Progenitor cell of endocrine pancreas (in vitro differentiated cells): Measurements from ENCODE around the gene UBL3. TPM values are rescaled to one million over a fixed set of nuclear protein-coding genes. Genes with fewer than 3 reads are reported as not detected.

Experiments used
- DNase-seq: peaks from one replicate; pipeline ENCODE4 v3.0.0; 2021; ENCODE audit warnings: low spot score; ENCODE audit not compliant: unreplicated experiment
- H3K27ac Mint-ChIP-seq: 2 replicates; pipeline ENCODE4 v1.8.0; 2021; ENCODE audit warnings: mild to moderate bottlenecking, moderate library complexity, mixed read lengths
- H3K27me3 Mint-ChIP-seq: 2 replicates; pipeline ENCODE4 v1.8.0; 2021; ENCODE audit warnings: mixed read lengths
- H3K36me3 Mint-ChIP-seq: 2 replicates; pipeline ENCODE4 v1.8.0; 2022; ENCODE audit warnings: mixed read lengths; ENCODE audit not compliant: insufficient read depth
- H3K4me1 Mint-ChIP-seq: 2 replicates; pipeline ENCODE4 v1.8.0; 2021; ENCODE audit warnings: low read depth, mixed read lengths
- H3K4me3 Mint-ChIP-seq: 2 replicates; pipeline ENCODE4 v1.8.0; 2021; ENCODE audit warnings: low read depth, mild to moderate bottlenecking, moderate library complexity, mixed read lengths
- H3K9me3 Mint-ChIP-seq: 2 replicates; pipeline ENCODE4 v1.8.0; 2021; ENCODE audit warnings: low read depth, mixed read lengths
- total RNA-seq: library from RNA; stranded (reverse); gene quantifications from 2 replicates; pipeline ENCODE4 v1.2.1, GENCODE V29; 2021
- TF ChIP-seq, protein P1 (sequence below): fragments of 200-600 bp; sonication (generic); IDR thresholded peaks from one replicate; pipeline ENCODE4 v1.5.0; 2021; ENCODE audit warnings: antibody characterized with exemption, mild to moderate bottlenecking; ENCODE audit not compliant: unreplicated experiment

UBL3 gene
- total RNA-seq, 1 donor from 2014 or later, result 36.0 TPM

GRCh38 chr13:29785978-29786377, 64.4 kb downstream of the UBL3 start:
- Mint-ChIP-seq H3K27ac (no peak overlapping the region), H3K27me3 (no peaks in the 10 kb centered on the region), H3K4me3 (no peak overlapping the region), H3K4me1 (peaks cover 19% of the 10 kb centered on the region), H3K9me3 (no peaks in the 10 kb centered on the region), H3K36me3 (no peaks in the 10 kb centered on the region)
- no peak for DNase-seq
- TF ChIP-seq, protein P1, sequence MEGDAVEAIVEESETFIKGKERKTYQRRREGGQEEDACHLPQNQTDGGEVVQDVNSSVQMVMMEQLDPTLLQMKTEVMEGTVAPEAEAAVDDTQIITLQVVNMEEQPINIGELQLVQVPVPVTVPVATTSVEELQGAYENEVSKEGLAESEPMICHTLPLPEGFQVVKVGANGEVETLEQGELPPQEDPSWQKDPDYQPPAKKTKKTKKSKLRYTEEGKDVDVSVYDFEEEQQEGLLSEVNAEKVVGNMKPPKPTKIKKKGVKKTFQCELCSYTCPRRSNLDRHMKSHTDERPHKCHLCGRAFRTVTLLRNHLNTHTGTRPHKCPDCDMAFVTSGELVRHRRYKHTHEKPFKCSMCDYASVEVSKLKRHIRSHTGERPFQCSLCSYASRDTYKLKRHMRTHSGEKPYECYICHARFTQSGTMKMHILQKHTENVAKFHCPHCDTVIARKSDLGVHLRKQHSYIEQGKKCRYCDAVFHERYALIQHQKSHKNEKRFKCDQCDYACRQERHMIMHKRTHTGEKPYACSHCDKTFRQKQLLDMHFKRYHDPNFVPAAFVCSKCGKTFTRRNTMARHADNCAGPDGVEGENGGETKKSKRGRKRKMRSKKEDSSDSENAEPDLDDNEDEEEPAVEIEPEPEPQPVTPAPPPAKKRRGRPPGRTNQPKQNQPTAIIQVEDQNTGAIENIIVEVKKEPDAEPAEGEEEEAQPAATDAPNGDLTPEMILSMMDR, result no peak

GRCh38 chr13:29782798-29783197, 67.6 kb downstream of the UBL3 start:
- Mint-ChIP-seq H3K9me3 (no peaks in the 10 kb centered on the region), H3K4me1 (peaks cover 15% of the 10 kb centered on the region), H3K36me3 (no peaks in the 10 kb centered on the region), H3K27ac (no peak overlapping the region), H3K4me3 (no peak overlapping the region), H3K27me3 (no peaks in the 10 kb centered on the region)
- no peak for DNase-seq
- TF ChIP-seq, protein P1, result no peak

DNA sequence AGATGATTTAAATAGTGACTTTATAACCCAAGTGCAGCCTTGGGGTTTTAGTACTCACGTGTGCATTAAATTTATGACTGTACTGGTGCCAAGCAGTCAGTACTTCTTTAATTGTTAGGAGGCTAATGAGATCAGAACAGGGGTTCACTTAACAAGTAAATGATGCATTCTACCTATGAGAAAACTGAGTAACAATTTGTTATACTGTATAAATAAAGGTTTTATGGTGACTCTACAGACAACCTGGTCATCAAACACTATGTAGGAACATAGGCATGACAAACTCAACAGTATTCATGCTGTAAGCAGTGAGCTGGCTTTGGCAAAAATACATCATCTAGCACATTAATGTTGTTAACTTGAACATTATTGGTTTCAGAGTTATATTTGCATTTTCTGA, 75.6 kb downstream of the UBL3 start:
- no peak overlapping the region for H3K27ac Mint-ChIP-seq
- H3K9me3 Mint-ChIP-seq, result no peaks in the 10 kb centered on the region
- TF ChIP-seq, protein P1, result no peak
- H3K4me1 Mint-ChIP-seq, result peaks cover 7% of the 10 kb centered on the region
- no peak overlapping the region for H3K4me3 Mint-ChIP-seq
- no peak for DNase-seq
- H3K36me3 Mint-ChIP-seq, result peaks cover 4% of the 10 kb centered on the region
- no peaks in the 10 kb centered on the region for H3K27me3 Mint-ChIP-seq

DNA sequence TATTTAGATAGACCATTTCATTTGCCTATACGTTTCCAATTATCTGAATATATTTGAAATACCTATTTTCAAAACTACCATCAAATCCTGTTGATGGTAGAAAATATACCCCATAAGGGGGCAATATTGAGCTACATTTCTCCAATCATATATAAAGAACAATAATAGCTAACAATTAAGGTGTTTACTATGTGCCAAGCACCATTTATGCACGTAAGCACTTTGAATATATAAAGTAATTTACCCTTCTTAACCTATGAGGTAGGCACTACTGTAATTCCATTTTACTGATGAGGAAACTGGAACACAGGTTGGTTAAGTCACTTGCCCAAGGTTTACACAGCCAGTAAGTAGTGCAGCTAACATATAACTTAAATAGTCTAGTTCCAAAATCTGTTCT, 79.2 kb downstream of the UBL3 start:
- H3K27ac Mint-ChIP-seq, result no peak overlapping the region
- TF ChIP-seq, protein P1, result peak; percentile 63
- no peaks in the 10 kb centered on the region for H3K9me3 Mint-ChIP-seq
- no peaks in the 10 kb centered on the region for H3K27me3 Mint-ChIP-seq
- H3K36me3 Mint-ChIP-seq, result peaks cover 6% of the 10 kb centered on the region
- H3K4me3 Mint-ChIP-seq, result no peak overlapping the region
- peaks cover 12% of the 10 kb centered on the region for H3K4me1 Mint-ChIP-seq
- no peak for DNase-seq

GRCh38 chr13:29767006-29767405, 83.4 kb downstream of the UBL3 start:
- H3K4me3 Mint-ChIP-seq, result no peak overlapping the region
- H3K4me1 Mint-ChIP-seq, result peaks cover 17% of the 10 kb centered on the region
- no peak overlapping the region for H3K27ac Mint-ChIP-seq
- no peaks in the 10 kb centered on the region for H3K27me3 Mint-ChIP-seq
- no peak for DNase-seq
- peaks cover 11% of the 10 kb centered on the region for H3K36me3 Mint-ChIP-seq
- TF ChIP-seq, protein P1, result no peak
- no peaks in the 10 kb centered on the region for H3K9me3 Mint-ChIP-seq
